Endothelial cell of umbilical vein (primary cell): ENCODE results near the gene GALNT17.

Experiments used
- EZH2 ChIP-seq: IDR thresholded peaks from 2 replicates; pipeline ENCODE4 v1.6.1; 2012; ENCODE audit warnings: borderline replicate concordance, low read depth, mild to moderate bottlenecking, moderate library complexity, low read length, inconsistent platforms; ENCODE audit not compliant: severe bottlenecking
- POLR2A ChIP-seq: IDR thresholded peaks from 2 replicates; pipeline ENCODE4 v1.6.1; 2012; ENCODE audit warnings: low read depth, mild to moderate bottlenecking, control low read depth, low read length

DNA sequence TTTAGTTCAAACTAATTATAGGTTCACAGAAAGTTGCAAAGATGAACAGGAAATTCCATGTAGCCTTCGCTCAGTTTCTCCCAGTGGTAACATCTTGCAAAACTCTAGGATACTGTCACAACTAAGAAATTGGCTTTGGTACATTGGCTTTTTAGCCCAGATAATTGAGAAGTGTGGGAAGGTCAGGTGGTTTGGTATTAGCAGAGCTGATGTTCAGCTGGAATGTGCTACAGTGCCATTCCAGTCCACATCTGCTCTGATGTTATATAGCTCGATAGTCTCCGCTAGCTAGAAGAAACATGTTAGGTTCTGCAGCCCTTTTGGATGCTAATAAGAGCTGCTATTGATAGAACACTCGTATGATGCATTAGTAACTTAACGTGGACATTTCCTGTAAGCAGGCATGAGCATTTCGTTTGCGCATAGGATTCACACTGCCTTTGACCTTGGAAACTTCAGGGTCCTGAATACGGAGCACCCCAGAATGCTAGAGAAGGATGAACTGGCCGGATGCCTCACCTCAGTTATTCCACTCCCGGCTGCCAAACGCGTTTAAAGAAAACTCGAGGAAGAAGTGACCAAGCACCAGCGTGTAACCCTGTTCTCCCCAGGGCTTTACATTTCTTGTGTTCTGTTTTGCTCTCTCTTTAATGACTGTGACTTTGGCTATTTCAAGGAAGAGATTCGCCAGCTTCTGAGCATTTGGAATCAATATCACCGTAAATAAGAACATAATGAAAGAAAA lies 271.4 kb downstream of the GALNT17 start:
- TF ChIP-seq POLR2A: no peak
- no peak for TF ChIP-seq EZH2
